A673 (cell line): ENCODE data around the gene PCDHA7. TPM values are rescaled to one million over a fixed set of nuclear protein-coding genes. Genes with fewer than 3 reads are reported as not detected.

ENCODE experiments used
- BruUV-seq: library from RNA; stranded (reverse); fragments of 400-500 nt; replicated peaks from 2 replicates; lab custom pipeline; 2021; lab: Mats Ljungman, UMichigan
- CTCF ChIA-PET: fragments of 300-600 bp; sonication (Branson Sonifier 250); formaldehyde crosslinking; loops from one replicate; lab custom pipeline; 2022; ENCODE audit warnings: antibody characterized with exemption; lab: Charles Lee
- POLR2A ChIA-PET: fragments of 300-600 bp; sonication (Branson Sonifier 250); formaldehyde crosslinking; loops from one replicate; lab custom pipeline; 2022; ENCODE audit warnings: antibody characterized with exemption; ENCODE audit not compliant: low non-redundant PET; lab: Charles Lee
- DNase-seq: peaks from one replicate; pipeline ENCODE4 v3.0.0-alpha.2; 2015; ENCODE audit warnings: low spot score
- H3K27ac ChIP-seq: fragments of 200-600 bp; sonication (generic); 2 replicates; pipeline ENCODE4 v1.5.1; 2016; ENCODE audit warnings: mixed run types, low read depth, mild to moderate bottlenecking, mixed read lengths, antibody characterized with exemption, low read length; ENCODE audit not compliant: poor library complexity, severe bottlenecking
- H3K27me3 ChIP-seq: fragments of 200-600 bp; sonication (generic); replicated peaks from 2 replicates; pipeline ENCODE4 v1.6.1; 2017; ENCODE audit warnings: mixed run types, low read depth, mild to moderate bottlenecking, mixed read lengths, antibody characterized with exemption, low read length; ENCODE audit not compliant: insufficient read depth, poor library complexity
- H3K36me3 ChIP-seq: fragments of 200-600 bp; sonication (generic); 2 replicates; pipeline ENCODE4 v1.6.1; 2016; ENCODE audit warnings: mixed run types, mild to moderate bottlenecking, mixed read lengths, antibody characterized with exemption, low read length; ENCODE audit not compliant: insufficient read depth, poor library complexity, severe bottlenecking
- H3K4me1 ChIP-seq: fragments of 200-600 bp; sonication (generic); 2 replicates; pipeline ENCODE4 v1.6.1; 2017; ENCODE audit warnings: mixed run types, mild to moderate bottlenecking, mixed read lengths, antibody characterized with exemption, low read length; ENCODE audit not compliant: insufficient read depth, poor library complexity, severe bottlenecking
- H3K4me3 ChIP-seq: fragments of 200-600 bp; sonication (generic); 2 replicates; pipeline ENCODE4 v1.5.1; 2016; ENCODE audit warnings: low read depth, mixed run types, mild to moderate bottlenecking, mixed read lengths, low read length; ENCODE audit not compliant: poor library complexity, severe bottlenecking
- H3K9me3 ChIP-seq: fragments of 200-600 bp; sonication (generic); 2 replicates; pipeline ENCODE4 v1.6.1; 2016; ENCODE audit warnings: mixed run types, low read depth, mild to moderate bottlenecking, mixed read lengths, antibody characterized with exemption, low read length; ENCODE audit not compliant: poor library complexity, severe bottlenecking
- CTCF ChIP-seq: fragments of 300-800, 200-600 bp; sonication (generic); conservative IDR thresholded peaks from 2 replicates; pipeline ENCODE4 v1.5.1; 2017; ENCODE audit warnings: low read depth, mild to moderate bottlenecking, antibody characterized with exemption, low read length, moderate library complexity, mixed read lengths
- EZH2 ChIP-seq: fragments of 200-600 bp; sonication (generic); IDR thresholded peaks from 2 replicates; pipeline ENCODE4 v1.6.1; 2017; ENCODE audit warnings: borderline replicate concordance, low read depth, mild to moderate bottlenecking, mixed read lengths, antibody characterized with exemption, low read length; ENCODE audit not compliant: poor library complexity, severe bottlenecking
- intact Hi-C: fragments of 100-400 bp; cut with micrococcal nuclease; formaldehyde crosslinking; loops from one replicate; pipeline ENCODE4 v1.10.0; 2022; ENCODE audit not compliant: unreplicated experiment
- total RNA-seq: library from RNA; stranded (reverse); gene quantifications from 2 replicates; pipeline ENCODE4 v1.2.3, GENCODE V29; 2021

The PCDHA7 gene
- total RNA-seq, 1 experiment from 2014 or later, result 2.6 TPM

GRCh38 chr5:140855772-140856674 lies 22.0 kb downstream of the PCDHA7 start, which contains the start of gene PCDHA10:
TSS of gene PCDHA10 (plus strand) at chr5:140855897. CDS start at chr5:140856049, 152 bp downstream.
- no peaks in the 10 kb centered on the region for H3K9me3 ChIP-seq
- peak within 1 kb of the TSS; percentile 78 for H3K27ac ChIP-seq
- no peaks in the 10 kb centered on the region for H3K36me3 ChIP-seq
- TF ChIP-seq EZH2, result no peak
- peak; percentile 61 for TF ChIP-seq CTCF
- intact Hi-C loops, result no loop called here
- H3K4me1 ChIP-seq, result peaks cover 5% of the 10 kb centered on the region
- DNase-seq, result peak; percentile 79
- ChIA-PET POLR2A (no interaction called here), CTCF (interaction anchor here (0.5 to 2.1 kb wide), 4 partner anchors 14 to 221 kb away, joined by 3 to 17 read pairs (median 9); partner anchors contain the start of gene PCDHA12)
- H3K4me3 ChIP-seq, result peak within 1 kb of the TSS; percentile 63
- BruUV-seq, result TSS peak; percentile 62
- no peaks in the 10 kb centered on the region for H3K27me3 ChIP-seq

- peaks cover 6% of the 10 kb centered on the region for H3K36me3 ChIP-seq
- no peaks in the 10 kb centered on the region for H3K27me3 ChIP-seq
- ChIA-PET CTCF (no interaction called here), POLR2A (no interaction called here)
- H3K4me1 ChIP-seq, result peaks cover 5% of the 10 kb centered on the region
- no peak for TF ChIP-seq EZH2
- no peak for TF ChIP-seq CTCF
- H3K9me3 ChIP-seq, result no peaks in the 10 kb centered on the region
- no peak for DNase-seq
- no peak overlapping the region for H3K4me3 ChIP-seq
- BruUV-seq, result no TSS peak
- H3K27ac ChIP-seq, result no peak overlapping the region
- intact Hi-C loops, result no loop called here
Observed at GRCh38 chr5:140857177-140857986, 23.3 kb downstream of the PCDHA7 start.

GRCh38 chr5:140857987-140858240 lies 23.8 kb downstream of the PCDHA7 start:
- BruUV-seq, result no TSS peak
- Histone ChIP-seq H3K9me3 (no peaks in the 10 kb centered on the region), H3K4me1 (peaks cover 5% of the 10 kb centered on the region), H3K27me3 (no peaks in the 10 kb centered on the region), H3K4me3 (no peak overlapping the region), H3K36me3 (peaks cover 6% of the 10 kb centered on the region), H3K27ac (no peak overlapping the region)
- DNase-seq, result no peak
- ChIA-PET CTCF (no interaction called here), POLR2A (no interaction called here)
- intact Hi-C loops, result no loop called here
- TF ChIP-seq CTCF, result no peak
- TF ChIP-seq EZH2, result no peak
